GM23248 (cell line): ENCODE results near the gene APOBEC3A.
"Not testable (repeated sequence)": the region's sequence is repeated elsewhere in the genome, so short reads cannot be mapped to it uniquely, and the experiment has no call there.

Experiments used
- EZH2 ChIP-seq: fragments of 200-600 bp; sonication (generic); IDR thresholded peaks from 2 replicates; pipeline ENCODE4 v1.6.1; 2018; ENCODE audit warnings: antibody characterized with exemption, mild to moderate bottlenecking; ENCODE audit not compliant: insufficient read depth, poor library complexity, severe bottlenecking
- EZH2phosphoT487 ChIP-seq: fragments of 200-600 bp; sonication (generic); IDR thresholded peaks from 2 replicates; pipeline ENCODE4 v1.6.1; 2018; ENCODE audit warnings: antibody characterized with exemption, moderate library complexity, mild to moderate bottlenecking, low read depth; ENCODE audit not compliant: insufficient read depth

GRCh38 chr22:38963291-38963738 is 5.9 kb downstream of the APOBEC3A start:
- not testable (repeated sequence) for TF ChIP-seq EZH2phosphoT487, EZH2
